GM18502 (cell line): ENCODE data around the gene APOE.

Experiments
- ATAC-seq: cut with Tn5 transposase; IDR thresholded peaks from one replicate; pipeline ENCODE4 v1.9.1; 2021; ENCODE audit warnings: mild to moderate bottlenecking; ENCODE audit not compliant: unreplicated experiment, poor library complexity

Gene APOE

DNA sequence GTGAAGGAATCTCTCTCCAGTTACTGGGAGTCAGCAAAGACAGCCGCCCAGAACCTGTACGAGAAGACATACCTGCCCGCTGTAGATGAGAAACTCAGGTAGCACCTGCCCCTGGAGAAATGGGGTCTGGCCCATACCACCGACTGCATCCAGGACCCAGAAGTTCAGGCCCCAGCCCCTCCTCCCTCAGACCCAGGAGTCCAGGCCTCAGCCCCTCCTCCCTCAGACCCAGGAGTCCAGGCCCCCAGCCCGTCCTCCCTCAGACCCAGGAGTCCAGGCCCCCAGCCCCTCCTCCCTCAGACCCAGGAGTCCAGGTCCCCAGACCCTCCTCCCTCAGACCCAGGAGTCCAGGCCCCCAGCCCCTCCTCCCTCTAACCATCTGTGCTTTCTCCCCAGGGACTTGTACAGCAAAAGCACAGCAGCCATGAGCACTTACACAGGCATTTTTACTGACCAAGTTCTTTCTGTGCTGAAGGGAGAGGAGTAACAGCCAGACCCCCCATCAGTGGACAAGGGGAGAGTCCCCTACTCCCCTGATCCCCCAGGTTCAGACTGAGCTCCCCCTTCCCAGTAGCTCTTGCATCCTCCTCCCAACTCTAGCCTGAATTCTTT lies 43.3 kb downstream of the APOE start:
- no peak for ATAC-seq

GRCh38 chr19:44949550-44949949 lies 44.0 kb downstream of the APOE start:
- ATAC-seq: no peak

DNA sequence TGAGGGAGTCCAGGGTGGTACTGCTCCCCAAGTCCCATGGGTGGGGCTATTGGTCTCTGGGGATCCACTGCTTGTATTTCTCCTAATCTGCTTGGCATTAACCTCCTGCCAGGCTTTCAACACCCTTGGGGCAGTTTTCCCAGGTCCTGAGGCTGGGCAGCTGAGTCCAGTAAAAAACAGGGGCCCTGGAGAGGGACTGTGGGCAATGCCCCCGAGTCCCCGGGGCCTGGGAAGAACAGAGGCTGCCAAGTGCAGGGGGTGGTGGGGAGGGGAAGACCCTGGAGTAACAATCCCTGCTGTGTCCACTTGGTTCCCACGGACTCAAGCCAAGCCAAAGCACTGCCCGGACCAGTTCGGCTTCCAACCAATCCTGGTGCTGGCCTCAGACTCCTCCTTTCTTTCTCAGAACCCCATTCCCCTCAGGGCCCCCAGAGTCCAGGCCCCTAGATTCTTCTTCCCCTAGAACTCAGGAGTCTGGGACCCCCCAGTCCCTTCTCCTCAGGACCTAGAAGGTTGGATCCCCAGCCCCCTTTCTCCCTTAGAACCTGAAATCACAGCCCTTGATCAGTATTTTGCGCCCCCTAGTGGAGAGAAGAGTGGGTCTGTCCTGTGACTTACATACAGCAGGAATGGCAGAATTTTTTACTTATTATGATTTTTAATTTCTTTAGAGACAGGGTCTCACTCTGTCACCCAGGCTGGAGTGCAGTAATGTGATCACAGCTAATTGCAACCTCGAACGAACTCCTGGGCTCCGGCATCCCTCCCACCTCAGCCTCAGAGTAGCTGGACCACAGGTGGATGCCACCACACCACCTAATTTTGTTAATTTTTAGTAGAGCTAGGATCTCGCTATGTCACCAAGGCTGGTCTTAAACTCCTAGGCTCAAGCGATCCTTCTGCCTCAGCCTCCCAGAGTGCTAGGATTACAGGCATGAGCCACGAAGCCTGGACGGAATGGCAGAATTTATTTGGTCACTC lies 45.9 kb downstream of the APOE start:
- ATAC-seq: no peak

DNA sequence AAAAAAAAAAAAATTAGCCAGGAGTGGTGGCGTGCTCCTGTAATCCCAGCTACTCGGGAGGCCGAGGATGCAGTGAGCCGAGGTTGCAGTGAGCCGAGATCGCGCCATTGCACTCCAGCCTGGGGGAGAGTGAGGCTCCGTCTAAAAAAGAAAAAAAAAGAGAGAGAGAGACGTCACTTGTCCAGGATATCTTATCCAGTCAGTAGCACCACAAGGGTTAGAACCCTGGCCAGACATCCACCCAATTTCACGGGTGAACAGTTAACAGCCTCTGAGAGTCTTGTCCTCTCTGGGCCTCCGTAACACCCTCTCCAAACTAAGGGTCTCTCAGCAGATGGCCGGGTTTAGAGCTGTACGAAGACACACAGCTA lies 48.7 kb downstream of the APOE start:
- ATAC-seq: no peak

- peak; percentile 86 for ATAC-seq
Measured at GRCh38 chr19:44954649-44955504, 49.3 kb downstream of the APOE start, which contains the start of gene CLPTM1. TSS of gene CLPTM1 (plus strand) at chr19:44955380. CDS start at chr19:44955396, 16 bp downstream.

GRCh38 chr19:44955505-44956439 lies 50.2 kb downstream of the APOE start:
- no peak for ATAC-seq

GRCh38 chr19:44957526-44957925 lies 51.9 kb downstream of the APOE start:
- no peak for ATAC-seq

DNA sequence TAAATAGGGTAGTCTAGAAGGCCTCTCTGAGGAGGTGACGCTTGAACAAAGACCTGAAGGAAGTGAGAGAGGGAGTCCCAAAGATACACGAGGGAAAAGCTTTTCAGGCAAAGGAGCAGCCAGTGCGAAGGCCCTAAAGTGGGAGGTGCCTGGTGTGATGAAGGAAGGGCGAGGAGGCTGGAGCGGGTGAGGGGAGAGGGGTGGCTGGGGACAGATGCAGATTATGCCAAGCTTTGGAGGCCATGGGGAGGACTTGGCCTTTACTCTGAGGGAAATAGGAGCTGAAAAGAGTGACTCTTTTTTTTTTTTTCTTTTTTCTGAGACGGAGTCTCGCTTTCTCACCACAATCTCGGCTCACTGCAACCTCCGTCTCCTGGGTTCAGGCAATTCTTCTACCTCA lies 52.5 kb downstream of the APOE start:
- ATAC-seq: no peak
